ENCODE data around the gene PARP12. TPM values are rescaled to one million over a fixed set of nuclear protein-coding genes. Genes with fewer than 3 reads are reported as not detected.

The PARP12 gene
- total RNA-seq, 4 donors from 2014 or later: 121 to 184 (median 156) TPM

DNA sequence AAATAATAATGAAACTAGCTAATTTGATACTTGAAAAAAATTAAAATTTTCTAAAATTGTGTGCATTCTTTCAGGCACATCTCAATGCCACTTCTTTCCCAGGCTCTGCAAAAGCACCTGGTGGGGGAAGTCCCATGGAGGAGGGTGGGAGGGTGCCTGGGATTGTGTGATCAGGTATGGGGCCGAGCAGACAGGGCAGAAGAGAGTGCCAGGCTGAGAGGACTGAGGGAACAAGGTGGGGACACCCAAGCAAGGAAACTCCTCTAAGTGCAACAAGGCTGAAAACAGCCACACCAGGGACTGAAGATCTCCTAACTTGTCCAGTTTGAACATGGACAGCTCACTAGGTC is 13.8 kb downstream of the PARP12 start:
- TF ChIP-seq POLR2A (IDR thresholded peaks at IDR 0.05): no peak
- TF ChIP-seq CTCF (IDR thresholded peaks at IDR 0.05): no peak
- H3K4me3 ChIP-seq: no peak overlapping the region
- H3K36me3 ChIP-seq: peaks cover 0 to 15% (median 0%) of the 10 kb centered on the region in 3 donors
- H3K27ac ChIP-seq: peak overlapping the region in 3 of 4 donors; percentile 24 to 84 (median 77)
- no peaks in the 10 kb centered on the region for H3K9me3 ChIP-seq
- H3K27me3 ChIP-seq: no peaks in the 10 kb centered on the region
- peak in 1 of 3 donors; percentile 53 for DNase-seq
- H3K4me1 ChIP-seq: peaks cover 0 to 32% (median 1%) of the 10 kb centered on the region in 4 donors

- TF ChIP-seq POLR2A (IDR thresholded peaks at IDR 0.05) (no peak), CTCF (IDR thresholded peaks at IDR 0.05) (no peak)
- Histone ChIP-seq H3K36me3 (peaks cover 0 to 23% (median 0%) of the 10 kb centered on the region in 3 donors), H3K27me3 (no peaks in the 10 kb centered on the region), H3K4me1 (peaks cover 0 to 32% (median 1%) of the 10 kb centered on the region in 4 donors), H3K4me3 (no peak overlapping the region), H3K27ac (peak overlapping the region in 1 of 4 donors; percentile 37), H3K9me3 (no peaks in the 10 kb centered on the region)
- no peak for DNase-seq
Measured at GRCh38 chr7:140048138-140048537, 14.6 kb downstream of the PARP12 start.

DNA sequence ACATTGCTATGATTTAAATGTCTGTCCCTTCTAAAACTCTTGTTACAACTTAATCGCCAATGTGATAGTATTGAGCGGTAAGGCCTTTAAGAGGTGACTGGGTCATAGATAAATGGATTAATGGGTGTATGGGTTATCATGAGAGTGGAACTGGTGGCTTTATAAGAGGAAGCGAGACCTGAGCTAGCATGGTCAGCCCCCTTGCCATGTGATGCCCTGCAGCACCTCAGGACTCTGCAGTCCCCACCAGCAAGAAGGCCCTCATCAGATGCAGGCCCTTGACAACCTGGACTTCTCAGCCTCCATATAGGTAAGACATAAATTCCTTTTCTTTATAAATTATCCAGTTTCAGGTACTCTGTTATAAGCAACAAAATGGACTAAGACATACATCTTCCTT is 15.6 kb downstream of the PARP12 start:
- Histone ChIP-seq H3K27me3 (no peaks in the 10 kb centered on the region), H3K36me3 (peaks cover 0 to 31% (median 0%) of the 10 kb centered on the region in 3 donors), H3K4me3 (no peak overlapping the region), H3K27ac (no peak overlapping the region), H3K4me1 (peaks cover 0 to 32% (median 1%) of the 10 kb centered on the region in 4 donors), H3K9me3 (no peaks in the 10 kb centered on the region)
- no peak for DNase-seq
- TF ChIP-seq CTCF (IDR thresholded peaks at IDR 0.05): no peak
- TF ChIP-seq POLR2A (IDR thresholded peaks at IDR 0.05): no peak

GRCh38 chr7:140045697-140046096 is 17.1 kb downstream of the PARP12 start:
- H3K36me3 ChIP-seq: peaks cover 0 to 41% (median 0%) of the 10 kb centered on the region in 3 donors
- DNase-seq: no peak
- no peak overlapping the region for H3K27ac ChIP-seq

DNA sequence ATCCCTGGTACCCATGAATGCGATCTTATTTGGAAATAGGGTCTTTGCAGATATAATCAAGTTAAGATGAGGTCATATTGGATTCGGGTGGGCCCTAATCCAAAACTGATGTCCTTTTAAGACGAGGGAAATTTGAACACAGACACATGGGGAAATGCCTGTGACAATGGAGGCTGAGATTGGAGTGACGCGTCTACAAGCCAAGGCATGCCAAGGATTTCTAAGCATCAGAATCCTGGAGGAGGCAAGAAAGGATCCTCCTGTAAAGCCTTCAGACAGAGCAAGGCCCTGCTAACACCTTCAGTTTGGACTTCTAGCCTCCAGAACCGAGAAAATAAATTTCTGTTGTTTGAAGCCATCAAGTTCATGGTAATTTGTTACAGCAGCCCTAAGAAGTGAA is 18.5 kb downstream of the PARP12 start:
- Histone ChIP-seq H3K27me3 (no peaks in the 10 kb centered on the region), H3K36me3 (peaks cover 0 to 50% (median 0%) of the 10 kb centered on the region in 3 donors), H3K9me3 (no peaks in the 10 kb centered on the region), H3K4me1 (peaks cover 0 to 25% (median 0%) of the 10 kb centered on the region in 4 donors), H3K4me3 (no peak overlapping the region), H3K27ac (no peak overlapping the region)
- DNase-seq: no peak
- TF ChIP-seq CTCF (IDR thresholded peaks at IDR 0.05) (no peak), POLR2A (IDR thresholded peaks at IDR 0.05) (no peak)

More at GRCh38 chr7:140045697-140046096, 17.1 kb downstream of the PARP12 start:
- H3K4me1 ChIP-seq: peaks cover 0 to 32% (median 1%) of the 10 kb centered on the region in 4 donors
- H3K9me3 ChIP-seq: no peaks in the 10 kb centered on the region
- TF ChIP-seq POLR2A (IDR thresholded peaks at IDR 0.05) (no peak), CTCF (IDR thresholded peaks at IDR 0.05) (no peak)
- no peaks in the 10 kb centered on the region for H3K27me3 ChIP-seq
- no peak overlapping the region for H3K4me3 ChIP-seq

- Histone ChIP-seq H3K27ac (no peak overlapping the region), H3K4me3 (no peak overlapping the region), H3K27me3 (no peaks in the 10 kb centered on the region), H3K9me3 (no peaks in the 10 kb centered on the region), H3K4me1 (peaks cover 0 to 8% (median 0%) of the 10 kb centered on the region in 4 donors), H3K36me3 (peaks cover 0 to 63% (median 0%) of the 10 kb centered on the region in 3 donors)
- no peak for TF ChIP-seq POLR2A (IDR thresholded peaks at IDR 0.05)
- no peak for TF ChIP-seq CTCF (IDR thresholded peaks at IDR 0.05)
- DNase-seq: no peak
Measured at GRCh38 chr7:140042386-140042670, 20.4 kb downstream of the PARP12 start.
